ENCODE results near the gene DCBLD2. TPM values are rescaled to one million over a fixed set of nuclear protein-coding genes. Genes with fewer than 3 reads are reported as not detected.

The DCBLD2 gene
- total and polyA plus RNA-seq, 2 of the 4 experiments (the other 2 are of a cell fraction): 121 to 196 TPM

- H4K91ac ChIP-seq (ENCODE audit: insufficient read depth, low read depth, low read length): no peak overlapping the region
- dilution Hi-C loops (cut with HindIII; ENCODE audit: low sequenced_read_pairs, unreplicated experiment): no loop called here
- H3K18ac ChIP-seq (ENCODE audit: low read depth, low read length): no peak overlapping the region
- no peak overlapping the region for H3K4me2 ChIP-seq (ENCODE audit: low read depth, low read length)
- H3K4me3 ChIP-seq (ENCODE audit: insufficient read depth, low read depth, low read length): no peak overlapping the region
- peak overlapping the region; percentile 46 for H3K14ac ChIP-seq (replicated peaks; ENCODE audit: low read depth, low read length)
- H3K27ac ChIP-seq (ENCODE audit: insufficient read depth, low read length): no peak overlapping the region
- peak overlapping the region; percentile 29; the same call in 1 of the 2 replicates for H3K23ac ChIP-seq (ENCODE audit: low read depth, low read length)
- in situ Hi-C loops (cut with MboI; ENCODE audit: low sequenced_read_pairs): no loop called here
- H3K9ac ChIP-seq (ENCODE audit: low read depth, low read length): no peak overlapping the region
- intact Hi-C loops (cut with micrococcal nuclease): loop anchor here (10.0 kb wide), 1 partner anchor 299 kb away; no protein-coding TSS in a partner anchor
- H2AK9ac ChIP-seq (replicated peaks; ENCODE audit: low read depth, low read length, poor library complexity): no peak overlapping the region
- H2BK5ac ChIP-seq (ENCODE audit: low read depth, low read length, poor library complexity, severe bottlenecking): peak overlapping the region; percentile 1
- TF ChIP-seq CTCF (conservative IDR thresholded peaks at IDR 0.05; ENCODE audit: low read depth, low read length): no peak
- TF ChIP-seq CHD1 (IDR thresholded peaks at IDR 0.05; ENCODE audit: low read depth, low read length): no peak
- TF ChIP-seq NFE2L2 (IDR thresholded peaks at IDR 0.05; ENCODE audit: low read depth, low read length): no peak
- no peak for TF ChIP-seq FOS (IDR thresholded peaks at IDR 0.05; ENCODE audit: low read depth, low read length)
- no peak for TF ChIP-seq MXI1 (IDR thresholded peaks at IDR 0.05; ENCODE audit: borderline replicate concordance, low read depth, low read length)
- TF ChIP-seq RFX5 (IDR thresholded peaks at IDR 0.05; ENCODE audit: low read depth, low read length): no peak
- peaks cover 10 to 23% of the 10 kb centered on the region in 2 experiments for H3K79me1 ChIP-seq (ENCODE audit: low read depth in 1 of 2, low read length in 2 of 2)
- ATAC-seq (ENCODE audit: low read depth) (no peak), DNase-seq (no peak)
- H4K5ac ChIP-seq (ENCODE audit: low read depth, low read length): no peak overlapping the region; the same call in 1 of the 2 replicates
- H3K9me1 ChIP-seq (ENCODE audit: insufficient read depth, low read length): no peaks in the 10 kb centered on the region
- H2AK5ac ChIP-seq (ENCODE audit: low read depth, low read length): 0 out of 2 replicates have a peak overlapping the region, but pooled peaks have one; percentile 27
- WGBS, 2 experiments (ENCODE audit: extremely low coverage in 2 of 2, insufficient read length in 1 of 2): 98% methylated on average over 6 of the region's 11 CpGs; no CpG with 5 or more reads in 1 of the 2 experiments
- H2BK120ac ChIP-seq (ENCODE audit: low read depth, low read length): peak overlapping the region; percentile 35; the same call in 1 of the 2 replicates
- H3K4me1 ChIP-seq (ENCODE audit: control insufficient read depth, insufficient read depth, low read length): peaks cover 2% of the 10 kb centered on the region; the same call in 1 of the 2 replicates
- peaks cover 12% of the 10 kb centered on the region for H4K20me1 ChIP-seq (ENCODE audit: insufficient read depth, low read length)
- H4K8ac ChIP-seq (ENCODE audit: low read depth in 2 of 2, low read length in 2 of 2): peak overlapping the region in 1 of 2 experiments; percentile 0; a peak in 1 of 4 replicates
- H2BK15ac ChIP-seq (ENCODE audit: low read depth, low read length): peak overlapping the region; percentile 12; the same call in 1 of the 3 replicates
- no peak overlapping the region for H3K56ac ChIP-seq (ENCODE audit: extremely low read depth, insufficient read depth, low read length)
- peak overlapping the region; percentile 54; the same call in 1 of the 2 replicates for H2BK20ac ChIP-seq (ENCODE audit: low read depth, low read length)
- no peak overlapping the region for H2AFZ ChIP-seq (replicated peaks; ENCODE audit: low read length, poor library complexity)
- POLR2A ChIA-PET (ENCODE audit: unreplicated experiment): no interaction called here
- H3K9me3 ChIP-seq (ENCODE audit: control insufficient read depth, insufficient read depth, low read length): no peaks in the 10 kb centered on the region; the same call in 1 of the 2 replicates
- H3K27me3 ChIP-seq (ENCODE audit: control insufficient read depth, insufficient read depth, low read length): no peaks in the 10 kb centered on the region
- no peak overlapping the region; the same call in 1 of the 2 replicates for H3K4ac ChIP-seq (ENCODE audit: low read depth, low read length)
- CTCF ChIA-PET: interaction anchor here (1.4 kb wide), 1 partner anchor 89 kb away, joined by 3 read pairs; no protein-coding TSS in a partner anchor
- H3K36me3 ChIP-seq (ENCODE audit: control insufficient read depth, insufficient read depth, low read length): no peaks in the 10 kb centered on the region
- no TSS peak for BruUV-seq (replicated peaks)
Observed at GRCh38 chr3:98903705-98904481, 2.4 kb upstream of the DCBLD2 start.
